ENCODE data around the gene PTPN7. TPM values are rescaled to one million over a fixed set of nuclear protein-coding genes. Genes with fewer than 3 reads are reported as not detected.

PTPN7 gene
- total RNA-seq, 1 donor from 2014 or later = 0.31 TPM

GRCh38 chr1:202133989-202134388, 26.4 kb downstream of the PTPN7 start:
- DNase-seq (ENCODE audit: low spot score in 2 of 2, unreplicated experiment in 2 of 2) = no peak
- no peaks in the 10 kb centered on the region for H3K27me3 Mint-ChIP-seq (ENCODE audit: low read depth)
- H3K36me3 Mint-ChIP-seq = peaks cover 13% of the 10 kb centered on the region
- H3K9me3 Mint-ChIP-seq = no peaks in the 10 kb centered on the region
- no peak for TF ChIP-seq CTCF (IDR thresholded peaks at IDR 0.05; ENCODE audit: unreplicated experiment)
- H3K4me1 Mint-ChIP-seq = peaks cover 23% of the 10 kb centered on the region
- peak overlapping the region; percentile 53 for H3K27ac Mint-ChIP-seq
- H3K4me3 Mint-ChIP-seq = no peak overlapping the region

GRCh38 chr1:202133496-202133895, 26.9 kb downstream of the PTPN7 start:
- no peak for DNase-seq (ENCODE audit: low spot score in 2 of 2, unreplicated experiment in 2 of 2)
- no peak for TF ChIP-seq CTCF (IDR thresholded peaks at IDR 0.05; ENCODE audit: unreplicated experiment)
- H3K27me3 Mint-ChIP-seq (ENCODE audit: low read depth) = no peaks in the 10 kb centered on the region
- H3K36me3 Mint-ChIP-seq = peaks cover 12% of the 10 kb centered on the region
- no peak overlapping the region for H3K4me3 Mint-ChIP-seq
- peak overlapping the region; percentile 53 for H3K27ac Mint-ChIP-seq
- peaks cover 23% of the 10 kb centered on the region for H3K4me1 Mint-ChIP-seq
- no peaks in the 10 kb centered on the region for H3K9me3 Mint-ChIP-seq

- no peak for DNase-seq (ENCODE audit: low spot score in 2 of 2, unreplicated experiment in 2 of 2)
- H3K27me3 Mint-ChIP-seq (ENCODE audit: low read depth) = no peaks in the 10 kb centered on the region
- peaks cover 23% of the 10 kb centered on the region for H3K4me1 Mint-ChIP-seq
- peaks cover 9% of the 10 kb centered on the region for H3K36me3 Mint-ChIP-seq
- no peaks in the 10 kb centered on the region for H3K9me3 Mint-ChIP-seq
- no peak for TF ChIP-seq CTCF (IDR thresholded peaks at IDR 0.05; ENCODE audit: unreplicated experiment)
- H3K27ac Mint-ChIP-seq = peak overlapping the region; percentile 94
- H3K4me3 Mint-ChIP-seq = no peak overlapping the region
Measured at GRCh38 chr1:202133001-202133400, 27.4 kb downstream of the PTPN7 start.

GRCh38 chr1:202131956-202132821, 28.2 kb downstream of the PTPN7 start:
- H3K4me3 Mint-ChIP-seq = no peak overlapping the region
- peaks cover 23% of the 10 kb centered on the region for H3K4me1 Mint-ChIP-seq
- H3K27me3 Mint-ChIP-seq (ENCODE audit: low read depth) = no peaks in the 10 kb centered on the region
- TF ChIP-seq CTCF (IDR thresholded peaks at IDR 0.05; ENCODE audit: unreplicated experiment) = no peak
- no peaks in the 10 kb centered on the region for H3K9me3 Mint-ChIP-seq
- H3K36me3 Mint-ChIP-seq = peaks cover 9% of the 10 kb centered on the region
- DNase-seq (ENCODE audit: low spot score in 2 of 2, unreplicated experiment in 2 of 2) = no peak
- peak overlapping the region; percentile 94 for H3K27ac Mint-ChIP-seq

- no peaks in the 10 kb centered on the region for H3K9me3 Mint-ChIP-seq
- H3K4me3 Mint-ChIP-seq = no peak overlapping the region
- peaks cover 9% of the 10 kb centered on the region for H3K36me3 Mint-ChIP-seq
- DNase-seq (ENCODE audit: low spot score in 2 of 2, unreplicated experiment in 2 of 2) = no peak
- H3K27ac Mint-ChIP-seq = peak overlapping the region; percentile 94
- TF ChIP-seq CTCF (IDR thresholded peaks at IDR 0.05; ENCODE audit: unreplicated experiment) = no peak
- H3K27me3 Mint-ChIP-seq (ENCODE audit: low read depth) = no peaks in the 10 kb centered on the region
- peaks cover 23% of the 10 kb centered on the region for H3K4me1 Mint-ChIP-seq
Measured at GRCh38 chr1:202130816-202131522, 29.4 kb downstream of the PTPN7 start.

Data from mesothelial cell of epicardium (in vitro differentiated cells).